Measurements from ENCODE around the gene UGT2A2.

Gene UGT2A2

DNA sequence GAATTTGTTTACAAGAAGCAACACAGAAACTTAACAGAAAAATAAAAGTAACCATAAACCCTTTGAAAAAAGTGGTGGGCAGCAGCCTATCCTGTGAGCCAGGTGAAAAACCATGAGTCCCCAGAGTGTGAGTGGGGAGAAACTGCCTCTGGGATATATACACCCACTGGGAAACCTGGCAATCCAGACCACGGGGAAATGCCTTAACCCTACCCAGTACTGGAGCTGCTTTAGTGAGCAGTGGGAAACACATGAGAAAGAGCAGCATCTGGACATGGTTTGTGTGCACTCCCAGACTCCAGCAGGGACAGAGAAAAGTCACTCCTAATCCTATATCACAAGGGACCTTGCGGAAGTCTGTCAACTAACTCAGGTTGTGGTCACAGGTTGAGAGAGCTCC is 39.4 kb downstream of the UGT2A2 start:
- TF ChIP-seq CREB1 (IDR thresholded peaks at IDR 0.05; ENCODE audit: low read depth) (no peak), ZBTB7A (IDR thresholded peaks at IDR 0.05; ENCODE audit: low read depth) (no peak), NFIC (IDR thresholded peaks at IDR 0.05) (no peak), CEBPB (IDR thresholded peaks at IDR 0.05) (no peak), EGR1 (IDR thresholded peaks at IDR 0.05) (no peak), FOXM1 (IDR thresholded peaks at IDR 0.05; ENCODE audit: borderline replicate concordance, low read depth) (no peak), EP300 (IDR thresholded peaks at IDR 0.05; ENCODE audit: borderline replicate concordance) (no peak), TAF1 (IDR thresholded peaks at IDR 0.05; ENCODE audit: low read depth) (no peak), YY1 (IDR thresholded peaks at IDR 0.05; ENCODE audit: low read depth) (no peak), TCF12 (IDR thresholded peaks at IDR 0.05; ENCODE audit: low read depth) (no peak), TEAD4 (IDR thresholded peaks at IDR 0.05) (no peak), RAD21 (IDR thresholded peaks at IDR 0.05; ENCODE audit: low read depth) (no peak)
- TF ChIP-seq, protein P1, sequence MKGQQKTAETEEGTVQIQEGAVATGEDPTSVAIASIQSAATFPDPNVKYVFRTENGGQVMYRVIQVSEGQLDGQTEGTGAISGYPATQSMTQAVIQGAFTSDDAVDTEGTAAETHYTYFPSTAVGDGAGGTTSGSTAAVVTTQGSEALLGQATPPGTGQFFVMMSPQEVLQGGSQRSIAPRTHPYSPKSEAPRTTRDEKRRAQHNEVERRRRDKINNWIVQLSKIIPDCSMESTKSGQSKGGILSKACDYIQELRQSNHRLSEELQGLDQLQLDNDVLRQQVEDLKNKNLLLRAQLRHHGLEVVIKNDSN (IDR thresholded peaks at IDR 0.05): no peak
- TF ChIP-seq, protein P2, sequence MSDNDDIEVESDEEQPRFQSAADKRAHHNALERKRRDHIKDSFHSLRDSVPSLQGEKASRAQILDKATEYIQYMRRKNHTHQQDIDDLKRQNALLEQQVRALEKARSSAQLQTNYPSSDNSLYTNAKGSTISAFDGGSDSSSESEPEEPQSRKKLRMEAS (IDR thresholded peaks at IDR 0.05): no peak
- TF ChIP-seq, protein P3, sequence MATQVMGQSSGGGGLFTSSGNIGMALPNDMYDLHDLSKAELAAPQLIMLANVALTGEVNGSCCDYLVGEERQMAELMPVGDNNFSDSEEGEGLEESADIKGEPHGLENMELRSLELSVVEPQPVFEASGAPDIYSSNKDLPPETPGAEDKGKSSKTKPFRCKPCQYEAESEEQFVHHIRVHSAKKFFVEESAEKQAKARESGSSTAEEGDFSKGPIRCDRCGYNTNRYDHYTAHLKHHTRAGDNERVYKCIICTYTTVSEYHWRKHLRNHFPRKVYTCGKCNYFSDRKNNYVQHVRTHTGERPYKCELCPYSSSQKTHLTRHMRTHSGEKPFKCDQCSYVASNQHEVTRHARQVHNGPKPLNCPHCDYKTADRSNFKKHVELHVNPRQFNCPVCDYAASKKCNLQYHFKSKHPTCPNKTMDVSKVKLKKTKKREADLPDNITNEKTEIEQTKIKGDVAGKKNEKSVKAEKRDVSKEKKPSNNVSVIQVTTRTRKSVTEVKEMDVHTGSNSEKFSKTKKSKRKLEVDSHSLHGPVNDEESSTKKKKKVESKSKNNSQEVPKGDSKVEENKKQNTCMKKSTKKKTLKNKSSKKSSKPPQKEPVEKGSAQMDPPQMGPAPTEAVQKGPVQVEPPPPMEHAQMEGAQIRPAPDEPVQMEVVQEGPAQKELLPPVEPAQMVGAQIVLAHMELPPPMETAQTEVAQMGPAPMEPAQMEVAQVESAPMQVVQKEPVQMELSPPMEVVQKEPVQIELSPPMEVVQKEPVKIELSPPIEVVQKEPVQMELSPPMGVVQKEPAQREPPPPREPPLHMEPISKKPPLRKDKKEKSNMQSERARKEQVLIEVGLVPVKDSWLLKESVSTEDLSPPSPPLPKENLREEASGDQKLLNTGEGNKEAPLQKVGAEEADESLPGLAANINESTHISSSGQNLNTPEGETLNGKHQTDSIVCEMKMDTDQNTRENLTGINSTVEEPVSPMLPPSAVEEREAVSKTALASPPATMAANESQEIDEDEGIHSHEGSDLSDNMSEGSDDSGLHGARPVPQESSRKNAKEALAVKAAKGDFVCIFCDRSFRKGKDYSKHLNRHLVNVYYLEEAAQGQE (IDR thresholded peaks at IDR 0.05; ENCODE audit: low read depth): no peak

DNA sequence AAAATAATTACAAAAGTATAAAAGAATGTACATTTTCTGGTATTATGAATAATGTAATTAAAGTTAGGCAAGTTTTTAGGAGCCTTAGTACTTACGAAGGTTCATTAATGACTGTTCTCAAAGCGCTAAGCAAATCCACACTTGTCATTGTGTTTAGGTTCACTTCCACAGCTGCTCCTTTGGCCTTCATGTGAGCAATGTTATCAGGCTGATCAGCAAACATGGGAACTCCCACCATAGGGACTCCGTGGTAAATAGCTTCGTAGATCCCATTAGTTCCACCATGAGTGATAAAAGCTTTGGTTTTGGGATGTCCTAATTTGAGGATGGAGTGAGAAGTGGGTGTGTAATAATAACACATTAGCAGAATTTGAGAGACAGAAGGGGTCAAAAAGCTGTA is 45.1 kb downstream of the UGT2A2 start:
- TF ChIP-seq, protein P1 (IDR thresholded peaks at IDR 0.05): no peak
- TF ChIP-seq, protein P2 (IDR thresholded peaks at IDR 0.05): no peak
- no peak for TF ChIP-seq EGR1 (IDR thresholded peaks at IDR 0.05)
- no peak for TF ChIP-seq EP300 (IDR thresholded peaks at IDR 0.05; ENCODE audit: borderline replicate concordance)

DNA sequence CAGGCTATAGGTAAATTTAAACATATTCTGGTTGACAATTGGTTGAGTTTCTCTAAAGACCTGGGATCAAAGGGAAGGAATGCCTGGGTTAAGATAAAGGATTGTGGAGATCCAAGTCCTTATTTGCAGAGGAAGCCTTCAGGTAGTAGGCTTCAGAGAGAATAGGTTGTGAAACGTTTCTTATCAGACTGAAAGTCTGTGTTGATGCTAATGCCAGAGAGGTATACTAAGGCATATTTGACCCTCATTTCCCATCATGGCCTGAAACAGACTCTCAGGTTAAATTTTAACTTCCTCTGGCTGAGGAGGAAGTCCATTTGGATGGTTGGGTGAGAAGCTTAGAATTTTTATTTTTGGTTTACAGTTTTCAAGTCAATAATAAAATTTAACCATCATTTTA is 48.1 kb downstream of the UGT2A2 start:
- TF ChIP-seq, protein P2 (IDR thresholded peaks at IDR 0.05): no peak
- TF ChIP-seq CREB1 (IDR thresholded peaks at IDR 0.05; ENCODE audit: low read depth) (no peak), RAD21 (IDR thresholded peaks at IDR 0.05; ENCODE audit: low read depth) (no peak), EGR1 (IDR thresholded peaks at IDR 0.05) (no peak), ZBTB7A (IDR thresholded peaks at IDR 0.05; ENCODE audit: low read depth) (no peak), YY1 (IDR thresholded peaks at IDR 0.05; ENCODE audit: low read depth) (no peak), NFIC (IDR thresholded peaks at IDR 0.05) (no peak), FOXM1 (IDR thresholded peaks at IDR 0.05; ENCODE audit: borderline replicate concordance, low read depth) (no peak)

DNA sequence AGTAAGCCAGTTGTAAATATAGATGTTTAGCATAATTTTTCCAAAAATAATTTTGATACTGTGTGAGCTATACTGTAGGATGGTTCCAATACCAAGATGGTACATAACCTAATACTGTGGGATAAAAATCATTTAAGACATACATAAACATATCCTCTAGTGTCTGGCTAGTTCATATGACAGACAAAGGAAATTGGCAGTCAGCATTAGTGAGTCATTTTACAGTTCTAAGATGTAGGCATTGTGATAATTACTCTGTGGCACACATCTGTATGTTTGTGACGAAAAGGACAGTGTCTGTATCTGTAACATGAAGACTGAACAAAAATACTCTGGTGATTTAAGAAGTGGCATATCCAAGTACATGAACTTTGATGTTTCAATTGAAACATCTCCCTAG is 49.6 kb downstream of the UGT2A2 start:
- TF ChIP-seq, protein P2 (IDR thresholded peaks at IDR 0.05): no peak
- TF ChIP-seq TEAD4 (IDR thresholded peaks at IDR 0.05): no peak

DNA sequence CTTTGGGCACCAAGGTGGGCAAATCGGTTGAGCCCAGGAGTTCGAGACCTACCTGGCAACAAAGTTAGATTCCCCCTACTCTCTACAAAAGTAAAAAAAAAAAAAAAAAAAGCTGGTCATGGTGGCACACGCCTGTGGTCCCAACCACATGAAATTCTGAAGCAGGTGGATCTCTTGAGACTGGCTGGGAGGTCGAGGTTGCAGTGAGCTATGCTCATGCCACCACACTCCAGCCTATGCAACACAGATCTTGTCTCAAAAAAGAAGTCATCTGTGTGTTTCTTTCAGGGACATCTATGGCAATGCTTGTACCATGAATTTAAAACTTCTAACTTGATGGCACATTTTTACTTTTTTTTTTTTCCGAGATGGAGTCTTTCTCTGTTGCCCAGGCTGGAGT is 55.3 kb downstream of the UGT2A2 start:
- TF ChIP-seq, protein P3 (IDR thresholded peaks at IDR 0.05; ENCODE audit: low read depth): no peak
- TF ChIP-seq FOXM1 (IDR thresholded peaks at IDR 0.05; ENCODE audit: borderline replicate concordance, low read depth) (no peak), EP300 (IDR thresholded peaks at IDR 0.05; ENCODE audit: borderline replicate concordance) (no peak), NFIC (IDR thresholded peaks at IDR 0.05) (no peak), TCF12 (IDR thresholded peaks at IDR 0.05; ENCODE audit: low read depth) (no peak), CREB1 (IDR thresholded peaks at IDR 0.05; ENCODE audit: low read depth) (no peak), TAF1 (IDR thresholded peaks at IDR 0.05; ENCODE audit: low read depth) (no peak), CEBPB (IDR thresholded peaks at IDR 0.05) (no peak), YY1 (IDR thresholded peaks at IDR 0.05; ENCODE audit: low read depth) (no peak), ZBTB7A (IDR thresholded peaks at IDR 0.05; ENCODE audit: low read depth) (no peak), EGR1 (IDR thresholded peaks at IDR 0.05) (no peak), RAD21 (IDR thresholded peaks at IDR 0.05; ENCODE audit: low read depth) (no peak), TEAD4 (IDR thresholded peaks at IDR 0.05) (no peak)
- TF ChIP-seq, protein P2 (IDR thresholded peaks at IDR 0.05): no peak
- TF ChIP-seq, protein P1 (IDR thresholded peaks at IDR 0.05): no peak
